HG03460 (cell line): Measurements from ENCODE around the gene NPVF.

Experiments
- ATAC-seq: cut with Tn5 transposase; IDR thresholded peaks from one replicate; pipeline ENCODE4 v1.9.1; 2021; ENCODE audit not compliant: unreplicated experiment

NPVF gene

GRCh38 chr7:25179325-25179724 lies 49.0 kb downstream of the NPVF start:
- ATAC-seq = no peak
